Mammary epithelial cell (primary cell): ENCODE data around the gene CBFA2T3.

ENCODE experiments used
- EZH2 ChIP-seq: IDR thresholded peaks from 2 replicates; pipeline ENCODE4 v1.6.1; 2012; ENCODE audit warnings: low read length, inconsistent platforms, borderline replicate concordance
- TF ChIP-seq, protein P1 (sequence below), 2 donors: IDR thresholded peaks in 1 of 2; conservative IDR thresholded peaks in 1 of 2; 2 replicates each; pipeline ENCODE4 v1.5.1; 2011 to 2012; ENCODE audit warnings: inconsistent platforms in 2 of 2, low read length in 2 of 2, mild to moderate bottlenecking in 2 of 2, control low read depth in 1 of 2, low read depth in 1 of 2; ENCODE audit not compliant: insufficient read depth in 1 of 2; ENCODE audit errors: extremely low read depth in 1 of 2

GRCh38 chr16:88976366-88977017 is 515 bp downstream of the CBFA2T3 start:
- TF ChIP-seq, protein P1, sequence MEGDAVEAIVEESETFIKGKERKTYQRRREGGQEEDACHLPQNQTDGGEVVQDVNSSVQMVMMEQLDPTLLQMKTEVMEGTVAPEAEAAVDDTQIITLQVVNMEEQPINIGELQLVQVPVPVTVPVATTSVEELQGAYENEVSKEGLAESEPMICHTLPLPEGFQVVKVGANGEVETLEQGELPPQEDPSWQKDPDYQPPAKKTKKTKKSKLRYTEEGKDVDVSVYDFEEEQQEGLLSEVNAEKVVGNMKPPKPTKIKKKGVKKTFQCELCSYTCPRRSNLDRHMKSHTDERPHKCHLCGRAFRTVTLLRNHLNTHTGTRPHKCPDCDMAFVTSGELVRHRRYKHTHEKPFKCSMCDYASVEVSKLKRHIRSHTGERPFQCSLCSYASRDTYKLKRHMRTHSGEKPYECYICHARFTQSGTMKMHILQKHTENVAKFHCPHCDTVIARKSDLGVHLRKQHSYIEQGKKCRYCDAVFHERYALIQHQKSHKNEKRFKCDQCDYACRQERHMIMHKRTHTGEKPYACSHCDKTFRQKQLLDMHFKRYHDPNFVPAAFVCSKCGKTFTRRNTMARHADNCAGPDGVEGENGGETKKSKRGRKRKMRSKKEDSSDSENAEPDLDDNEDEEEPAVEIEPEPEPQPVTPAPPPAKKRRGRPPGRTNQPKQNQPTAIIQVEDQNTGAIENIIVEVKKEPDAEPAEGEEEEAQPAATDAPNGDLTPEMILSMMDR (conservative IDR thresholded peaks at IDR 0.05 in 1 of 2, IDR thresholded peaks at IDR 0.05 in 1 of 2; ENCODE audit: extremely low read depth in 1 of 2, insufficient read depth in 1 of 2, low read depth in 1 of 2, low read length in 2 of 2): no peak
- no peak for TF ChIP-seq EZH2
